SK-N-SH (cell line): Measurements from ENCODE around the gene WWOX. TPM values are rescaled to one million over a fixed set of nuclear protein-coding genes. Genes with fewer than 3 reads are reported as not detected.

Experiments
- CTCF ChIA-PET: fragments of 300-600, 350-600 bp; formaldehyde crosslinking; extraction: SDS; loops from one replicate; lab custom pipeline; 2021; lab: Yijun Ruan, JAX
- POLR2A ChIA-PET: fragments of 350-600 bp; sonication (Branson Sonifier 250); formaldehyde crosslinking; extraction: SDS; loops from one replicate; lab custom pipeline; 2020; ENCODE audit warnings: antibody characterized with exemption, inconsistent platforms; lab: Yijun Ruan, JAX
- DNase-seq: peaks from one replicate; pipeline ENCODE4 v3.0.0; 2012
- H2AFZ ChIP-seq: fragments of 200-600 bp; sonication (generic); 2 replicates; pipeline ENCODE4 v1.8.1; 2016; ENCODE audit warnings: antibody characterized with exemption, mild to moderate bottlenecking, low read depth
- H3F3A ChIP-seq: fragments of 200-600 bp; sonication (generic); replicated peaks from 2 replicates; pipeline ENCODE3; 2016; ENCODE audit warnings: antibody characterized with exemption, mild to moderate bottlenecking; ENCODE audit not compliant: insufficient read depth
- H3K27ac ChIP-seq, 2 experiments: fragments of 200-500 bp in 1 of 2; fragments of 200-600 bp in 1 of 2; sonication (Bioruptor generic) in 1 of 2; sonication (generic), shearing (Covaris generic) in 1 of 2; 2 replicates each; pipeline versions ENCODE4 v1.5.1 to v1.6.1; 2014 to 2016; ENCODE audit warnings: low read depth in 2 of 2, inconsistent platforms in 1 of 2, low read length in 1 of 2, mild to moderate bottlenecking in 1 of 2, mixed read lengths in 1 of 2
- H3K27me3 ChIP-seq: fragments of 200-600 bp; sonication (generic), shearing (Covaris generic); 2 replicates; pipeline ENCODE4 v1.6.1; 2016; ENCODE audit warnings: mixed run types; ENCODE audit not compliant: insufficient read depth
- H3K36me3 ChIP-seq, 2 experiments: fragments of 200-500 bp in 1 of 2; fragments of 200-600 bp in 1 of 2; sonication (Bioruptor generic) in 1 of 2; sonication (generic) in 1 of 2; replicated peaks in 1 of 2; 2 replicates each; pipeline versions ENCODE3 to v1.5.1; 2014 to 2016; ENCODE audit warnings: low read length in 1 of 2, mild to moderate bottlenecking in 1 of 2; ENCODE audit not compliant: insufficient read depth in 2 of 2, control insufficient read depth in 1 of 2
- H3K4me1 ChIP-seq, 2 experiments: fragments of 200-500 bp in 1 of 2; fragments of 200-600 bp in 1 of 2; sonication (Bioruptor generic) in 1 of 2; sonication (generic), shearing (Covaris generic) in 1 of 2; 2 replicates each; pipeline versions ENCODE4 v1.5.1 to v1.6.1; 2014 to 2016; ENCODE audit warnings: low read depth in 1 of 2, low read length in 1 of 2, mixed run types in 1 of 2; ENCODE audit not compliant: insufficient read depth in 2 of 2, control insufficient read depth in 1 of 2
- H3K4me2 ChIP-seq: fragments of 200-600 bp; sonication (generic), shearing (Covaris generic); 2 replicates; pipeline ENCODE4 v1.6.1; 2017; ENCODE audit warnings: mixed run types
- H3K4me3 ChIP-seq, 2 experiments: fragments of 200-500 bp in 1 of 2; fragments of 200-600 bp in 1 of 2; sonication (Bioruptor generic) in 1 of 2; sonication (generic), shearing (Covaris generic) in 1 of 2; 2 replicates each; pipeline versions ENCODE4 v1.5.1 to v1.8.1; 2014 to 2016; ENCODE audit warnings: low read depth in 2 of 2, inconsistent platforms in 1 of 2, low read length in 1 of 2, mild to moderate bottlenecking in 1 of 2, mixed read lengths in 1 of 2, moderate library complexity in 1 of 2
- H3K79me2 ChIP-seq: fragments of 200-600 bp; sonication (generic); 2 replicates; pipeline ENCODE4 v1.8.1; 2017; ENCODE audit warnings: mild to moderate bottlenecking; ENCODE audit not compliant: insufficient read depth
- H3K9ac ChIP-seq: fragments of 200-600 bp; sonication (generic); 2 replicates; pipeline ENCODE4 v1.6.1; 2017; ENCODE audit warnings: mixed run types
- H3K9me2 ChIP-seq: fragments of 200-600 bp; sonication (generic); 2 replicates; pipeline ENCODE4 v1.6.1; 2017; ENCODE audit warnings: mixed run types
- H3K9me3 ChIP-seq: fragments of 200-600 bp; sonication (generic); 2 replicates; pipeline ENCODE4 v1.6.1; 2017; ENCODE audit warnings: mixed run types, mild to moderate bottlenecking, moderate library complexity
- H4K20me1 ChIP-seq: fragments of 200-600 bp; sonication (generic); 2 replicates; pipeline ENCODE4 v1.6.1; 2017; ENCODE audit warnings: mild to moderate bottlenecking, mixed run types; ENCODE audit not compliant: insufficient read depth
- CHD2 ChIP-seq: fragments of 150-350 bp; IDR thresholded peaks from 2 replicates; pipeline ENCODE4 v1.6.1; 2018; ENCODE audit warnings: low read length; ENCODE audit not compliant: partially characterized antibody
- ELF1 ChIP-seq: IDR thresholded peaks from 2 replicates; pipeline ENCODE4 v1.4.0; 2012
- EP300 ChIP-seq, 2 experiments: IDR thresholded peaks; 2 replicates each; pipeline versions ENCODE4 v1.4.0 to v1.6.1; 2012; ENCODE audit warnings: borderline replicate concordance in 1 of 2, low read depth in 1 of 2, low read length in 1 of 2
- EZH2phosphoT487 ChIP-seq: fragments of 200-600 bp; sonication (generic); IDR thresholded peaks from 2 replicates; pipeline ENCODE4 v1.6.1; 2017; ENCODE audit warnings: low read depth, mixed run types, mild to moderate bottlenecking, antibody characterized with exemption, moderate library complexity, borderline replicate concordance
- FOSL2 ChIP-seq: IDR thresholded peaks from 2 replicates; pipeline ENCODE4 v1.4.0; 2012; ENCODE audit warnings: low read depth, mild to moderate bottlenecking, moderate library complexity, borderline replicate concordance
- FOXM1 ChIP-seq: IDR thresholded peaks from 2 replicates; pipeline ENCODE4 v1.4.0; 2012; ENCODE audit warnings: low read depth, mild to moderate bottlenecking
- GATA2 ChIP-seq: sonication (generic); formaldehyde crosslinking; IDR thresholded peaks from 2 replicates; pipeline ENCODE4 v1.5.0; 2020; ENCODE audit warnings: mild to moderate bottlenecking, missing genetic modification reagents
- MXI1 ChIP-seq: IDR thresholded peaks from 2 replicates; pipeline ENCODE4 v1.6.1; 2012; ENCODE audit warnings: mild to moderate bottlenecking, low read depth, low read length, improper control_type of control experiment
- POLR2AphosphoS5 ChIP-seq: IDR thresholded peaks from 2 replicates; pipeline ENCODE4 v1.6.1; 2012; ENCODE audit warnings: low read depth, low read length
- RCOR1 ChIP-seq: fragments of 150-350 bp; IDR thresholded peaks from 2 replicates; pipeline ENCODE4 v1.6.1; 2017; ENCODE audit warnings: antibody characterized with exemption, low read length
- RXRA ChIP-seq: IDR thresholded peaks from 2 replicates; pipeline ENCODE4 v1.4.0; 2012; ENCODE audit warnings: low read depth, mild to moderate bottlenecking, borderline replicate concordance
- SMC3 ChIP-seq: IDR thresholded peaks from 2 replicates; pipeline ENCODE4 v1.6.1; 2012; ENCODE audit warnings: low read depth, low read length, improper control_type of control experiment
- TAF1 ChIP-seq: IDR thresholded peaks from 2 replicates; pipeline ENCODE4 v1.6.1; 2012; ENCODE audit warnings: low read depth, mild to moderate bottlenecking, low read length, moderate library complexity, borderline replicate concordance
- TEAD4 ChIP-seq: IDR thresholded peaks from 2 replicates; pipeline ENCODE4 v1.4.0; 2012; ENCODE audit warnings: mild to moderate bottlenecking, borderline replicate concordance; ENCODE audit not compliant: insufficient read depth
- WGBS: methylation state at CpG from one replicate; pipeline ENCODE4 v1.1.6; 2017; ENCODE audit warnings: low lambda C conversion rate; 5-methylcytosine and 5-hydroxymethylcytosine counted together
- polyA plus RNA-seq, 3 experiments: library from polyadenylated mRNA; depleted of rRNA; stranded (reverse); fragments of >200 nt; gene quantifications; 2 replicates each; pipeline ENCODE4 v1.2.3, GENCODE V29; 2012
- TF ChIP-seq, protein P1 (sequence below): IDR thresholded peaks from 2 replicates; pipeline ENCODE4 v1.4.0; 2012; ENCODE audit warnings: low read depth, borderline replicate concordance
- TF ChIP-seq, protein P2 (sequence below): IDR thresholded peaks from 2 replicates; pipeline ENCODE4 v1.4.0; 2012; ENCODE audit warnings: low read depth
- TF ChIP-seq, protein P3 (sequence below): IDR thresholded peaks from 2 replicates; pipeline ENCODE4 v1.6.1; 2012; ENCODE audit warnings: mild to moderate bottlenecking, low read depth, low read length, moderate library complexity

Gene WWOX
- polyA plus RNA-seq, 1 of the 3 experiments (the other 2 are of a cell fraction), result 10.8 TPM

GRCh38 chr16:78489072-78489471, 389.6 kb downstream of the WWOX start:
- no peaks in the 10 kb centered on the region for H3K79me2 ChIP-seq
- TF ChIP-seq TAF1, result no peak
- TF ChIP-seq FOXM1, result no peak
- no peak for TF ChIP-seq RXRA
- no peak for TF ChIP-seq ELF1
- TF ChIP-seq, protein P1, sequence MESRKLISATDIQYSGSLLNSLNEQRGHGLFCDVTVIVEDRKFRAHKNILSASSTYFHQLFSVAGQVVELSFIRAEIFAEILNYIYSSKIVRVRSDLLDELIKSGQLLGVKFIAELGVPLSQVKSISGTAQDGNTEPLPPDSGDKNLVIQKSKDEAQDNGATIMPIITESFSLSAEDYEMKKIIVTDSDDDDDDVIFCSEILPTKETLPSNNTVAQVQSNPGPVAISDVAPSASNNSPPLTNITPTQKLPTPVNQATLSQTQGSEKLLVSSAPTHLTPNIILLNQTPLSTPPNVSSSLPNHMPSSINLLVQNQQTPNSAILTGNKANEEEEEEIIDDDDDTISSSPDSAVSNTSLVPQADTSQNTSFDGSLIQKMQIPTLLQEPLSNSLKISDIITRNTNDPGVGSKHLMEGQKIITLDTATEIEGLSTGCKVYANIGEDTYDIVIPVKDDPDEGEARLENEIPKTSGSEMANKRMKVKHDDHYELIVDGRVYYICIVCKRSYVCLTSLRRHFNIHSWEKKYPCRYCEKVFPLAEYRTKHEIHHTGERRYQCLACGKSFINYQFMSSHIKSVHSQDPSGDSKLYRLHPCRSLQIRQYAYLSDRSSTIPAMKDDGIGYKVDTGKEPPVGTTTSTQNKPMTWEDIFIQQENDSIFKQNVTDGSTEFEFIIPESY, result no peak
- TF ChIP-seq TEAD4, result no peak
- peak in 1 of 2 experiments; percentile 73; a peak in 2 of 4 replicates for TF ChIP-seq EP300 (IDR thresholded peaks at IDR 0.05; ENCODE audit: borderline replicate concordance in 1 of 2, low read depth in 1 of 2, low read length in 1 of 2)
- TF ChIP-seq POLR2AphosphoS5, result no peak
- no peak for TF ChIP-seq FOSL2
- TF ChIP-seq, protein P2, sequence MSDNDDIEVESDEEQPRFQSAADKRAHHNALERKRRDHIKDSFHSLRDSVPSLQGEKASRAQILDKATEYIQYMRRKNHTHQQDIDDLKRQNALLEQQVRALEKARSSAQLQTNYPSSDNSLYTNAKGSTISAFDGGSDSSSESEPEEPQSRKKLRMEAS, result no peak
- TF ChIP-seq GATA2 (CRISPR knock-in tag), result no peak
- no peak for TF ChIP-seq SMC3
- no peak for TF ChIP-seq RCOR1
- TF ChIP-seq CHD2, result peak; percentile 14
- TF ChIP-seq, all 33 proteins: peak for 2
- CTCF ChIA-PET, result interaction anchor here (1.3 kb wide), 1 partner anchor 281 kb away, joined by 3 read pairs; no protein-coding TSS in a partner anchor
- no peaks in the 10 kb centered on the region for H3K27me3 ChIP-seq
- no peak overlapping the region for H3K4me3 ChIP-seq
- POLR2A ChIA-PET, result no interaction called here
- H3K9ac ChIP-seq, result no peak overlapping the region
- H3K36me3 ChIP-seq, result no peaks in the 10 kb centered on the region
- no peak overlapping the region for H2AFZ ChIP-seq
- 26% methylated on average over 3 of the region's 3 CpGs for WGBS
- no peaks in the 10 kb centered on the region for H4K20me1 ChIP-seq
- no peaks in the 10 kb centered on the region for H3K9me2 ChIP-seq
- peak; percentile 37 for DNase-seq
- H3K9me3 ChIP-seq, result no peaks in the 10 kb centered on the region
- peak overlapping the region in 1 of 2 experiments; percentile 78; a peak in 2 of 4 replicates for H3K27ac ChIP-seq
- no peak overlapping the region for H3K4me2 ChIP-seq
- H3K4me1 ChIP-seq, result peaks cover 0 to 40% of the 10 kb centered on the region in 2 experiments; a peak in 2 of 4 replicates
- no peaks in the 10 kb centered on the region for H3F3A ChIP-seq

DNA sequence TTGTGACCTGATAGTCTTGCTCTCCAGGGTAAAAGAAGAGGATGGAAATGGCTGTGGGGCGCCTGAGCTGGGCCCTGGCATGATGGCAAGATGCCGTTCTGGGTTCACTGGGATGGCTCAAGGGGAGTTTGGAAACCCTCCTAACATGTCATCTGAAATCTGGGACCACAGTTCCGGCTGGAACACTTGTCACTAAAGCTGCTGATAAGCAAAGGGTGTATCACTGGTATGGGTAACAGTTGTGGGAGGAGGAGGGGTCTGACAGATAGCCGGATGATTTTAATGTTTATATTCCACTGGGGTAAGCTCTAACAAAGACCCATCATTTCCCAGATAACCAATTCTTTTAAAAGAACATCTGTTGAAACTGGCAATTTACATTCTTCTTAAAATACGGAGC, 390.2 kb downstream of the WWOX start:
- H3K9me3 ChIP-seq, result no peaks in the 10 kb centered on the region
- H3K9me2 ChIP-seq, result no peaks in the 10 kb centered on the region
- no peak for TF ChIP-seq EZH2phosphoT487
- no peak for TF ChIP-seq SMC3
- TF ChIP-seq, protein P1, result no peak
- no peak for TF ChIP-seq FOSL2
- TF ChIP-seq EP300 (IDR thresholded peaks at IDR 0.05; ENCODE audit: borderline replicate concordance in 1 of 2, low read depth in 1 of 2, low read length in 1 of 2), result peak in 1 of 2 experiments; percentile 71; a peak in 2 of 4 replicates
- peak; percentile 51; the same call in 1 of the 2 replicates for TF ChIP-seq GATA2 (CRISPR knock-in tag)
- TF ChIP-seq, protein P3, sequence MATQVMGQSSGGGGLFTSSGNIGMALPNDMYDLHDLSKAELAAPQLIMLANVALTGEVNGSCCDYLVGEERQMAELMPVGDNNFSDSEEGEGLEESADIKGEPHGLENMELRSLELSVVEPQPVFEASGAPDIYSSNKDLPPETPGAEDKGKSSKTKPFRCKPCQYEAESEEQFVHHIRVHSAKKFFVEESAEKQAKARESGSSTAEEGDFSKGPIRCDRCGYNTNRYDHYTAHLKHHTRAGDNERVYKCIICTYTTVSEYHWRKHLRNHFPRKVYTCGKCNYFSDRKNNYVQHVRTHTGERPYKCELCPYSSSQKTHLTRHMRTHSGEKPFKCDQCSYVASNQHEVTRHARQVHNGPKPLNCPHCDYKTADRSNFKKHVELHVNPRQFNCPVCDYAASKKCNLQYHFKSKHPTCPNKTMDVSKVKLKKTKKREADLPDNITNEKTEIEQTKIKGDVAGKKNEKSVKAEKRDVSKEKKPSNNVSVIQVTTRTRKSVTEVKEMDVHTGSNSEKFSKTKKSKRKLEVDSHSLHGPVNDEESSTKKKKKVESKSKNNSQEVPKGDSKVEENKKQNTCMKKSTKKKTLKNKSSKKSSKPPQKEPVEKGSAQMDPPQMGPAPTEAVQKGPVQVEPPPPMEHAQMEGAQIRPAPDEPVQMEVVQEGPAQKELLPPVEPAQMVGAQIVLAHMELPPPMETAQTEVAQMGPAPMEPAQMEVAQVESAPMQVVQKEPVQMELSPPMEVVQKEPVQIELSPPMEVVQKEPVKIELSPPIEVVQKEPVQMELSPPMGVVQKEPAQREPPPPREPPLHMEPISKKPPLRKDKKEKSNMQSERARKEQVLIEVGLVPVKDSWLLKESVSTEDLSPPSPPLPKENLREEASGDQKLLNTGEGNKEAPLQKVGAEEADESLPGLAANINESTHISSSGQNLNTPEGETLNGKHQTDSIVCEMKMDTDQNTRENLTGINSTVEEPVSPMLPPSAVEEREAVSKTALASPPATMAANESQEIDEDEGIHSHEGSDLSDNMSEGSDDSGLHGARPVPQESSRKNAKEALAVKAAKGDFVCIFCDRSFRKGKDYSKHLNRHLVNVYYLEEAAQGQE, result no peak
- 0 out of 2 replicates have a peak, but pooled peaks have one; percentile 10 for TF ChIP-seq MXI1
- no peak overlapping the region for H3K4me3 ChIP-seq
- no peaks in the 10 kb centered on the region for H3F3A ChIP-seq
- no peaks in the 10 kb centered on the region for H3K36me3 ChIP-seq
- H3K27me3 ChIP-seq, result no peaks in the 10 kb centered on the region
- no peak overlapping the region for H3K9ac ChIP-seq
- DNase-seq, result peak; percentile 49
- H2AFZ ChIP-seq, result no peak overlapping the region
- H3K27ac ChIP-seq, result peak overlapping the region in 1 of 2 experiments; percentile 78; a peak in 2 of 4 replicates
- H3K4me2 ChIP-seq, result no peak overlapping the region
- no peaks in the 10 kb centered on the region for H3K79me2 ChIP-seq
- 38% methylated on average over 5 of the region's 5 CpGs for WGBS
- H3K4me1 ChIP-seq, result peaks cover 0 to 40% of the 10 kb centered on the region in 2 experiments; a peak in 2 of 4 replicates
- ChIA-PET POLR2A (no interaction called here), CTCF (interaction anchor here (1.3 kb wide), 1 partner anchor 281 kb away, joined by 3 read pairs; no protein-coding TSS in a partner anchor)
- no peaks in the 10 kb centered on the region for H4K20me1 ChIP-seq
